H1 (cell line): ENCODE data around the gene GLB1L2. TPM values are rescaled to one million over a fixed set of nuclear protein-coding genes. Genes with fewer than 3 reads are reported as not detected.

Source experiments
- CTCF ChIA-PET: fragments of 300-600 bp; sonication (Branson Sonifier 250); formaldehyde crosslinking; loops from one replicate; lab custom pipeline; 2021; ENCODE audit not compliant: partially characterized antibody; lab: Charles Lee
- POLR2A ChIA-PET: fragments of 300-600 bp; sonication (Branson Sonifier 250); formaldehyde crosslinking; loops from one replicate; lab custom pipeline; 2021; ENCODE audit warnings: inconsistent platforms; ENCODE audit not compliant: partially characterized antibody; lab: Charles Lee
- DNase-seq, 2 experiments: peaks; one replicate each; pipeline versions ENCODE4 v3.0.0 to v3.0.0-alpha.2; 2010 to 2022; ENCODE audit warnings: low spot score in 2 of 2, low read depth in 1 of 2, mixed read lengths in 1 of 2
- FAIRE-seq: peaks from 2 replicates; lab custom pipeline; 2011; peaks lifted over from hg19 to GRCh38; lab: Jason Lieb, UNC
- H2AFZ ChIP-seq: 2 replicates; pipeline ENCODE4 v1.8.1; 2012; ENCODE audit warnings: low read length, inconsistent platforms
- H2AK5ac ChIP-seq: 2 replicates; pipeline ENCODE4 v1.6.1; 2013; ENCODE audit warnings: low read depth, low read length
- H2BK120ac ChIP-seq: replicated peaks from 2 replicates; pipeline ENCODE3; 2013; ENCODE audit warnings: low read depth, low read length, inconsistent platforms
- H2BK12ac ChIP-seq: 2 replicates; pipeline ENCODE4 v1.6.1; 2013; ENCODE audit warnings: low read depth, low read length
- H2BK15ac ChIP-seq: 2 replicates; pipeline ENCODE4 v1.6.1; 2013; ENCODE audit warnings: low read length
- H2BK20ac ChIP-seq: 2 replicates; pipeline ENCODE4 v1.6.1; 2013; ENCODE audit warnings: low read length
- H2BK5ac ChIP-seq: 2 replicates; pipeline ENCODE4 v1.6.1; 2013; ENCODE audit warnings: low read depth, low read length
- H3K14ac ChIP-seq: 2 replicates; pipeline ENCODE4 v1.6.1; 2013; ENCODE audit warnings: inconsistent platforms; ENCODE audit not compliant: insufficient read length
- H3K18ac ChIP-seq: 2 replicates; pipeline ENCODE4 v1.6.1; 2013; ENCODE audit warnings: low read length; ENCODE audit errors: extremely low read depth
- H3K23ac ChIP-seq: 2 replicates; pipeline ENCODE4 v1.6.1; 2013; ENCODE audit warnings: inconsistent platforms; ENCODE audit not compliant: insufficient read length
- H3K23me2 ChIP-seq: 2 replicates; pipeline ENCODE4 v1.6.1; 2013; ENCODE audit warnings: low read depth, low read length
- H3K27ac ChIP-seq: 2 replicates; pipeline ENCODE4 v1.6.1; 2011; ENCODE audit warnings: low read depth, low read length, inconsistent platforms
- H3K27me3 ChIP-seq, 4 experiments: replicated peaks in 1 of 4; 1 replicate in 1 of 4; 2 replicates in 3 of 4; pipeline versions ENCODE4 v1.6.1 to v1.8.1; 2011 to 2013; ENCODE audit warnings: low read length in 3 of 4, mild to moderate bottlenecking in 3 of 4, inconsistent platforms in 2 of 4, mixed read lengths in 2 of 4, moderate library complexity in 1 of 4; ENCODE audit not compliant: control insufficient read depth in 3 of 4, insufficient read depth in 3 of 4; ENCODE audit errors: extremely low read depth in 1 of 4
- H3K36me3 ChIP-seq, 4 experiments: 2 replicates each; pipeline versions ENCODE4 v1.6.1 to v1.8.1; 2011 to 2013; ENCODE audit warnings: mild to moderate bottlenecking in 4 of 4, low read length in 3 of 4, moderate library complexity in 2 of 4, control low read depth in 1 of 4, inconsistent platforms in 1 of 4; ENCODE audit not compliant: insufficient read depth in 4 of 4, control insufficient read depth in 2 of 4
- H3K4ac ChIP-seq: replicated peaks from 2 replicates; pipeline ENCODE3; 2013; ENCODE audit warnings: low read length, low read depth, mixed read lengths, inconsistent platforms; ENCODE audit not compliant: insufficient read length
- H3K4me1 ChIP-seq, 4 experiments: replicated peaks in 1 of 4; 1 replicate in 1 of 4; 2 replicates in 3 of 4; pipeline versions ENCODE4 v1.6.1 to v1.8.1; 2011 to 2013; ENCODE audit warnings: low read length in 3 of 4, inconsistent platforms in 2 of 4, mixed read lengths in 1 of 4; ENCODE audit not compliant: insufficient read depth in 4 of 4, control insufficient read depth in 3 of 4
- H3K4me2 ChIP-seq, 2 experiments: 2 replicates each; pipeline versions ENCODE4 v1.6.1 to v1.8.1; 2011 to 2013; ENCODE audit warnings: low read depth in 2 of 2, low read length in 2 of 2, control low read depth in 1 of 2, inconsistent platforms in 1 of 2, mild to moderate bottlenecking in 1 of 2; ENCODE audit not compliant: insufficient read depth in 1 of 2
- H3K4me3 ChIP-seq, 4 experiments: fragments of 200-600, 300-600 bp in 1 of 4; sonication (generic), shearing (Covaris generic), sonication (Bioruptor Twin) in 1 of 4; 2 replicates each; pipeline versions ENCODE4 v1.5.1 to v1.8.1; 2011 to 2016; ENCODE audit warnings: low read length in 4 of 4, low read depth in 3 of 4, control low read depth in 2 of 4, inconsistent platforms in 2 of 4, mild to moderate bottlenecking in 2 of 4, mixed read lengths in 1 of 4, moderate library complexity in 1 of 4; ENCODE audit not compliant: insufficient read depth in 2 of 4; ENCODE audit errors: extremely low read depth in 1 of 4
- H3K56ac ChIP-seq: replicated peaks from 2 replicates; pipeline ENCODE3; 2013; ENCODE audit warnings: low read depth, mild to moderate bottlenecking, mixed read lengths, low read length, inconsistent platforms; ENCODE audit not compliant: insufficient read length
- H3K79me1 ChIP-seq: 2 replicates; pipeline ENCODE4 v1.6.1; 2013; ENCODE audit warnings: low read depth, low read length, control low read depth
- H3K79me2 ChIP-seq, 2 experiments: 2 replicates each; pipeline versions ENCODE4 v1.6.1 to v1.8.1; 2012 to 2013; ENCODE audit warnings: low read length in 2 of 2, mild to moderate bottlenecking in 2 of 2, inconsistent platforms in 1 of 2; ENCODE audit not compliant: insufficient read depth in 2 of 2, control insufficient read depth in 1 of 2
- H3K9ac ChIP-seq, 4 experiments: replicated peaks in 1 of 4; 1 replicate in 1 of 4; 2 replicates in 3 of 4; pipeline versions ENCODE4 v1.6.1 to v1.8.1; 2011 to 2013; ENCODE audit warnings: low read depth in 3 of 4, low read length in 3 of 4, control low read depth in 2 of 4, mild to moderate bottlenecking in 2 of 4, moderate library complexity in 2 of 4, inconsistent platforms in 1 of 4; ENCODE audit errors: extremely low read depth in 1 of 4
- H3K9me3 ChIP-seq, 2 experiments: 2 replicates each; pipeline versions ENCODE4 v1.6.1 to v1.8.1; 2012 to 2013; ENCODE audit warnings: mild to moderate bottlenecking in 2 of 2, moderate library complexity in 2 of 2, control low read depth in 1 of 2, inconsistent platforms in 1 of 2, low read depth in 1 of 2, low read length in 1 of 2, mixed read lengths in 1 of 2; ENCODE audit not compliant: insufficient read depth in 2 of 2
- H4K20me1 ChIP-seq, 2 experiments: replicated peaks in 1 of 2; 2 replicates each; pipeline versions ENCODE3 to v1.8.1; 2011 to 2013; ENCODE audit warnings: inconsistent platforms in 2 of 2, low read length in 2 of 2, mild to moderate bottlenecking in 1 of 2; ENCODE audit not compliant: insufficient read depth in 2 of 2, control insufficient read depth in 1 of 2
- H4K5ac ChIP-seq: 2 replicates; pipeline ENCODE4 v1.6.1; 2013; ENCODE audit warnings: low read length, low read depth, mixed read lengths, inconsistent platforms; ENCODE audit not compliant: insufficient read length
- H4K8ac ChIP-seq: 2 replicates; pipeline ENCODE4 v1.8.0; 2013; ENCODE audit warnings: mild to moderate bottlenecking, moderate library complexity, low read length, inconsistent platforms; ENCODE audit not compliant: insufficient read depth; ENCODE audit errors: extremely low read depth
- H4K91ac ChIP-seq: replicated peaks from 2 replicates; pipeline ENCODE3; 2013; ENCODE audit warnings: low read length, mixed read lengths, inconsistent platforms; ENCODE audit not compliant: insufficient read length
- BRCA1 ChIP-seq: IDR thresholded peaks from 2 replicates; pipeline ENCODE4 v1.6.1; 2012; ENCODE audit warnings: low read depth, low read length, improper control_type of control experiment
- KDM1A ChIP-seq: fragments of 200-600, 300-600 bp; sonication (generic); IDR thresholded peaks from 2 replicates; pipeline ENCODE4 v1.7.1; 2016; ENCODE audit warnings: mild to moderate bottlenecking, low read length, borderline replicate concordance
- KDM4A ChIP-seq: IDR thresholded peaks from one replicate; pipeline ENCODE4 v1.7.1; 2012; ENCODE audit warnings: low read depth, mild to moderate bottlenecking, moderate library complexity, low read length, inconsistent platforms; ENCODE audit not compliant: severe bottlenecking
- WGBS, 2 experiments: shearing (Covaris generic) in 1 of 2; methylation state at CpG; one replicate each; pipeline versions ENCODE4 v1.1.6 to v1.1.7; 2013 to 2015; ENCODE audit warnings: low lambda C conversion rate in 2 of 2, mixed read lengths in 2 of 2, inconsistent platforms in 1 of 2, low coverage in 1 of 2, missing lambda C conversion rate in 1 of 2; ENCODE audit not compliant: insufficient replicate concordance in 2 of 2, insufficient coverage in 1 of 2, insufficient read length in 1 of 2; ENCODE audit errors: extremely low coverage in 1 of 2, missing lambda C conversion rate in 1 of 2; 5-methylcytosine and 5-hydroxymethylcytosine counted together
- polyA plus RNA-seq, 7 experiments: library from polyadenylated mRNA; depleted of rRNA in 3 of 7; stranded (reverse) in 5 of 7; unstranded in 2 of 7; fragments of >200 nt in 5 of 7; fragments of 200-250 nt in 2 of 7; gene quantifications; 1 replicate in 5 of 7; 2 replicates in 1 of 7; 4 replicates in 1 of 7; pipeline versions ENCODE4 v1.2.1 to v1.2.3, GENCODE V29; 2011 to 2013; ENCODE audit warnings: missing spikeins in 2 of 7, mixed read lengths in 2 of 7
- total RNA-seq: library from RNA; stranded (reverse); fragmentation: NEBNext Ultra II Directional; extraction: Animal tissue kit (Norgen Biotek cat#: 25700); gene quantifications from 2 replicates; pipeline ENCODE4 v1.2.1, GENCODE V29; 2021

Gene GLB1L2
- total and polyA plus RNA-seq, 2 of the 8 experiments (the other 6 are each of a cell fraction or from before 2014, with no cell fraction given): 4.4 to 7.9 TPM

- ChIA-PET CTCF (interaction anchor here (1.0 to 2.7 kb wide), 6 partner anchors 11 to 102 kb away, joined by 3 to 9 read pairs (median 4); no protein-coding TSS in a partner anchor), POLR2A (interaction anchor here (1.1 kb wide), 1 partner anchor 16 kb away, joined by 3 read pairs; no protein-coding TSS in a partner anchor)
- Histone ChIP-seq H2BK5ac (peak overlapping the region; percentile 60; the same call in 1 of the 2 replicates), H3K18ac (peak overlapping the region; percentile 28; the same call in 1 of the 2 replicates), H2BK20ac (no peak overlapping the region), H3K23me2 (peaks cover 21% of the 10 kb centered on the region; the same call in 1 of the 2 replicates), H3K4me2 (peak overlapping the region; percentile 70 to 98), H3K23ac (no peak overlapping the region), H4K8ac (no peak overlapping the region), H3K9ac (peak overlapping the region in 1 of 4 experiments; percentile 21; a peak in 2 of 7 replicates), H3K79me1 (peaks cover 9% of the 10 kb centered on the region), H3K27ac (no peak overlapping the region), H3K4ac (peak overlapping the region; percentile 28), H3K36me3 (no peaks in the 10 kb centered on the region), H3K14ac (no peak overlapping the region), H2BK12ac (peak overlapping the region; percentile 82; the same call in 1 of the 2 replicates), H3K9me3 (no peaks in the 10 kb centered on the region), H4K20me1 (peaks cover 13 to 18% of the 10 kb centered on the region in 2 experiments), H3K27me3 (peaks cover 0 to 5% (median 1%) of the 10 kb centered on the region in 4 experiments; a peak in 3 of 7 replicates), H3K4me3 (peak overlapping the region; percentile 62 to 71 (median 66)), H4K91ac (peak overlapping the region; percentile 15), H2BK15ac (peak overlapping the region; percentile 61; the same call in 1 of the 2 replicates), H2BK120ac (peak overlapping the region; percentile 15), H3K79me2 (peaks cover 5 to 26% of the 10 kb centered on the region in 2 experiments; a peak in 2 of 4 replicates), H2AK5ac (0 out of 2 replicates have a peak overlapping the region, but pooled peaks have one; percentile 58), H3K56ac (no peak overlapping the region), H4K5ac (no peak overlapping the region), H2AFZ (no peak overlapping the region), H3K4me1 (peaks cover 17 to 41% (median 23%) of the 10 kb centered on the region in 4 experiments)
- 3% methylated on average over 22 of the region's 22 CpGs; no CpG with 5 or more reads in 1 of the 2 experiments for WGBS, 2 experiments
- TF ChIP-seq KDM4A (peak; percentile 12), KDM1A (0 out of 2 replicates have a peak, but pooled peaks have one; percentile 10), BRCA1 (no peak)
- FAIRE-seq (no peak), DNase-seq (peak in 1 of 2 experiments; percentile 62)
These were observed 81.4 kb downstream of the GLB1L2 start for GRCh38 chr11:134413043-134413825.
